Stimulated activated naive CD8-positive, alpha-beta T cell treated with anti-CD3 and anti-CD28 coated beads, Interleukin-15, Interleukin-2, amounts not matched to agents 100 U/mL and 50 U/mL, for 24 hours (primary cell): ENCODE measurements around the gene PROS1.
"Not testable (repeated sequence)": the region's sequence is repeated elsewhere in the genome, so short reads cannot be mapped to it uniquely, and the experiment has no call there.

Experiments used
- ATAC-seq: fragments of 150-1000 bp; cut with Tn5 transposase; one replicate; pipeline ENCODE4 v1.10.0; 2021
- DNase-seq: peaks from one replicate; pipeline ENCODE4 v3.0.0; 2021

PROS1 gene

GRCh38 chr3:93969443-93969842, 4.3 kb downstream of the PROS1 start:
- no peak for DNase-seq
- no peak for ATAC-seq

GRCh38 chr3:93965106-93965505, 8.6 kb downstream of the PROS1 start:
- DNase-seq, ATAC-seq: not testable (repeated sequence)

GRCh38 chr3:93962798-93963197, 10.9 kb downstream of the PROS1 start:
- no peak for DNase-seq
- no peak for ATAC-seq

GRCh38 chr3:93961489-93961888, 12.2 kb downstream of the PROS1 start:
- ATAC-seq (no peak), DNase-seq (no peak)

GRCh38 chr3:93961026-93961425, 12.7 kb downstream of the PROS1 start:
- ATAC-seq (no peak), DNase-seq (no peak)

- not testable (repeated sequence) for DNase-seq, ATAC-seq
Observed at GRCh38 chr3:93949958-93950357, 23.7 kb downstream of the PROS1 start.

GRCh38 chr3:93937485-93937884, 36.2 kb downstream of the PROS1 start:
- not testable (repeated sequence) for ATAC-seq, DNase-seq

DNA sequence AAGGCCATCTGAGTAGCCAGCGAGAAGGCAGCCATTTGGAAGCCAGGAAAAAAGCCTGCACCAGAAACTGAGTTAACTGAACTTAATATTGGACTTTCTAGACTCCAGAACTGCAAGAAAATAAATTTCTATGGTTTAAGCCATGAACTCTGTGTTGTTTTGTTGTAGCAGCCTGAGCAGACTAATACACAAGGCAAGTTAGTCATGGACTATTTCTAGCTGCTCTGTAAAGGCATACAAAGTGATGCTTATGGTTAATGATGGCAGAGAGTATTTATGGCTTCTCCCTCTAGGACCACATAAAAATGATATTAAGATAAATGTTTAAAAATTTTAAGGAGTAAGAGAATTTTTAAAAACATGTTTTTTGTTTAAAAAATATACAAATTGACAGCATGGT, 37.1 kb downstream of the PROS1 start:
- DNase-seq: no peak
- ATAC-seq: no peak

DNA sequence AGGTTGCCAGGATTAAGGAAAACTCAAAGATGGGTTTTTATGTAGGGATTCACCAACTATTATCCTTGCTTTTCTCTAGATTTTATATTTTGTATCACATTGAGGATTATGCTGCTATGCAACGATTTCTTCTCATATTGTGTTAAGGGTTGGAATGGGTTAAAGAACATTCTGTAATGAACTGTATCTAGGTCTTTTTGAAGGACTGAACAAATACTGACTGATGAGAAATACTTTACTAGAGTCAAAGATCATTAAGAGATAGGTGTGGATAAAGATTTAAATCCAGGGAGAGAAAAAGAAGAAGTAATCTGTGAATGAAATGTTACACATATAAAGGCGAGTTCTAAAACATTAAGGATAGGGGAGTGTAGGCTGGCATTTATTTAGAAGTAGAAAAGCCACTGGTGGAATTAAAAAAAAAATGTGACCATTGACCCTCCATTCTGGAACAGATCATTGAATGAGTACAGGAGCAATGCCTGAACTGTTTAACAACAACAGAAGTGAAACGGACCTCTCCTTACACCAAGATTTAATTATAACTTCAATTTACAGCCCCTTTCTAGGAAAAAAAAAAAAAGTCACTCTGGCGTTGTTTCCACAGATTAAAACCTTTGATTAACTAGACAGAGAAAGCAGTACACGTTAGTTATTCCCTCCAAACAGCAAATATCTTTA, 39.2 kb downstream of the PROS1 start:
- DNase-seq: no peak
- ATAC-seq: no peak

- DNase-seq: no peak
- ATAC-seq: no peak
Observed at GRCh38 chr3:93931597-93932229, 42.0 kb downstream of the PROS1 start.

DNA sequence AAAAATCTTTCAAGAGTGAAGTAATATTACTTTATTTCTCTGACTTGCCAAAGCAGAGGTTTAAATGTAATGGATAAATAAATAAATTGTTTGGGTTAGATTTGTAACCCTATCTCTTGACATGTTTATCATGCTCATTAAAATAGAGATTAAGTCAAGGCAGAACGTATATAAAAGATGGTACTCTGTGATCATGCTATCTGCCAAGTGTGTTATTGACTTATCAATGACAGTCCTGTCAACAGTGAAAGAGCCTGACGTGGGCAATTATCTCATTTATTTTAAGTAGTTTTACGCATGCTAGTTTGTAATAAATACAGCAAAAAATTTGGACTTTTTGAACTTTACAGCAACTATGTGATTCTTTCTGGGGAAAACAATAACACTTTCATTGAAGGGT, 43.7 kb downstream of the PROS1 start:
- DNase-seq: no peak
- no peak for ATAC-seq

DNA sequence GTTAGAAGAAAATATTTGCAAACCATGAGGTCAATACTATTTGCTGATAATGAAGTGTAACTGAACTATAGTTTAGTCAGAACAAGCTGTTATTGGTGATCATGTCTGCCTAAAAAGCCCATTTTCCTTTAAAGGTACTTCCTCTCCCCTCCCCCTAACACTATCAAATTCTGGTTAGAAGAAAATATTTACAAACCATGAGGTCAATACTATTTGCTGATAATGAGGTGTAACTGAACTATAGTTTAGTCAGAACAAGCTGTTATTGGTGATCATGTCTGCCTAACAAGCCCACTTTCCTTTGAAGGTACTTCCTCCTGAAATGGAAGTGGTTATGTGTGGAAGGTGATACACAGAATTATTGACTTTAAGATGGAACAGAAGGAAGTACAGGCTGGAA, 46.9 kb downstream of the PROS1 start:
- no peak for ATAC-seq
- no peak for DNase-seq

DNA sequence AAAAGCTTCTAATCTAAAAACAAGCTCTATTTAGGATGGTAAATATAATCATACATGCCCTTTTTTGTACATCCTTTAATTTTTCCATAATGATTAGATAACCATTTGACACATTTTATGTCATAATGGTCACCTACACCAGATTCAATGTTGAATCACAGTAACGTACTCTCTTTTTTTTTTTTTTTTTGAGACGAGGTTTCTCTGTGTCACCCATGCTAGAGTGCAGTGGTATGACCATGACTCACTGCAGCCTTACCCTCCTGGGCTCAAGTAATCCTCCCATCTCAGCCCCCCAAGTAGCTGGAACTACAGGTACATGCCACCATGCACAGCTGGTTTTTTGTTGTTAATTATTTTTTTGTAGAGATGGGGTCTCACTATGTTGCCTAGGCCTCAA, 49.2 kb downstream of the PROS1 start:
- ATAC-seq (no peak), DNase-seq (no peak)

DNA sequence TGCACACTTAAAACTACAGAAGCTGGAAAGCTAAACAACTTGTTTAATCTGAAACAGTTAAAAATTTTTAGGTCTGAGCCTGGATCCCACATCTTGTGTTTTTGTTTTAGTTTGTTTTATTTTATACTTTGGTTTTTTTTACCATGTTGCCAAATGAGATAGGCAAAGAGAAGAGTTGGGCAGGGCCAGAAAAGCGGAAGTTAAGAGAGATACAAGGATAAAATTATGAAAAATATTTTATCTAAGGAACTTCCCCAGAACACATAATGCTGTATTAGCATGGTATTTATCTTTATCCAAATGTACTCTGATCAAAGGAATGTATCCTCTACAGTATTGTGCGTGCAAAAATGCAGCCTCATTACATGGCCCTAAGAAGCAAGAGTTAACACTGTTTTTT, 50.7 kb downstream of the PROS1 start:
- DNase-seq: no peak
- ATAC-seq: no peak

- DNase-seq, ATAC-seq: not testable (repeated sequence)
Observed at GRCh38 chr3:93917546-93918029, 56.1 kb downstream of the PROS1 start.

DNA sequence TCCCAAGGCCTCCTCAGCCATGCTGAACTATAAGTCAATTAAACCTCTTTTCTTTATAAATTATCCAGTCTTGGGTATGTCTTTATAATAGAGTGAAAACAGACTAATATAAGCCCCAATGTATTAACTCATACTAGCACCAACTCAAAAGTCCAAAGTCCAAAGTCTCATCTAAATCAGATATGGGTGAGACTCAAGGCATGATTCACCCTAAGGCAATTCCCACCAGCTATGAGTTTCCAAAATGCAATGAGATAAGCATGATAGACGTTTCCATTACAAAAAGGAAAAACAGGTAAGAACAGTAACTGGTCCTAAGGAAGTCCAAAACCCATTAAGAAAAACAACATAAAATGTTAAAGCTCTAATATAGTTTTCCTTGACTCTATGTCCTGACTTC, 60.1 kb downstream of the PROS1 start:
- ATAC-seq, DNase-seq: not testable (repeated sequence)

- ATAC-seq: no peak
- DNase-seq: no peak
Observed at GRCh38 chr3:93911206-93911605, 62.5 kb downstream of the PROS1 start.

GRCh38 chr3:93910097-93910496, 63.6 kb downstream of the PROS1 start:
- DNase-seq: no peak
- ATAC-seq: no peak

DNA sequence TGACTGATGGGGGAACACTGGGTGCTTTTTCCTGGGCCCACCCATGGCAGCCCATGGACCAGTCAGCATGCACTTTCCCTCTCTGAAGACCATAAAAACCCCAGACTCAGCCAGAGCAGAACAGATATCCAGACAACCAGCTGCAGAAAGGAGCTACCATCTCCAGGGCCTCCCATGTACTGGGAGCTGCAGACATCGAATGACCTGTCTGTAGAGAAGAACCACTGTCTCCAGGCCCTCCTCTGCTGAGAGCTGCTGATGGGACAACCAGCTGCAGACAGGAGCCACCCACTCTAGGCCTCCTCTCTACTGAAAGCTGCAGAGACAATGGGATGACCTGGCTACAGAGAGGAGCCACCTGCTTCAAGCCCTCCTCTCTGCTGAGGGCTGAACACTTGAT, 66.6 kb downstream of the PROS1 start:
- DNase-seq: no peak
- no peak for ATAC-seq

DNA sequence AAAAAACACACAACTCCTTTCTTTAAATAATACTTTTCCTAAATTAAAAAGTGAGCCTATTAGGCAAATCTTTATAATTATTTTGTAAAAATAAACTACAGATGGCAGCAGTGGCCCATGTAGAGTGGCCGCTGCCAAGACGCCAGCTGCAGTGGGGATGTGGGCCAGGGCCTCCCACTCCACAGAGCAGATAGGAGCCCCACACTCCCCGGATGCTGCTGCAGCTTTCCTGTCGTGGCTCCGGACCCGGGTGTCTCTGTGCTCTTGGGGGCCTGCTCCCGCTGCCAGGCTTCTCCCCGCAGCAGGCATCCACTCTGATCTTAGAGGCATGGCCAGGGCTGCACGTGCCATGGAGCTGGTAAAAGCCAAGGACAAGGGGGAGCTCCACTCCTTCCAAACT, 67.5 kb downstream of the PROS1 start:
- ATAC-seq (no peak), DNase-seq (no peak)

DNA sequence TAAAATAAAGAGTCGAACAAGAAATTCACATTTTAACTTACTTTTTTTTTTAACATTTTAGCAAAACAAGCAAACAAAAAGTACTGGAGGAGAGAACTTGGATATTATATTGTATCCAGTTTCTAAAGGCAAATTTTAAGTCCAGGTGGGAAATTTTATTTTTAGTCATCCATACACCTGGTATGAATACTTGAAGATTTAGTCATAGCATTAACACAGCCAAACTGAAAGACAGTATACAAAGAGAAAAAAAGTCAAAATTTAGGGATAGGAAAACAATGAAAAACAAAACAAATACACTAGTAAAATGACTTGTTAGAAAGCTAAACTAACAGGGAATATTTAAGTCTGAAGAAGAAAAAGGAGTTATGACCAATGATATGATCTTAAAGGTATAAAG, 69.1 kb downstream of the PROS1 start:
- ATAC-seq (no peak), DNase-seq (no peak)

GRCh38 chr3:93878250-93879017, 95.3 kb downstream of the PROS1 start:
- not testable (repeated sequence) for DNase-seq, ATAC-seq

DNA sequence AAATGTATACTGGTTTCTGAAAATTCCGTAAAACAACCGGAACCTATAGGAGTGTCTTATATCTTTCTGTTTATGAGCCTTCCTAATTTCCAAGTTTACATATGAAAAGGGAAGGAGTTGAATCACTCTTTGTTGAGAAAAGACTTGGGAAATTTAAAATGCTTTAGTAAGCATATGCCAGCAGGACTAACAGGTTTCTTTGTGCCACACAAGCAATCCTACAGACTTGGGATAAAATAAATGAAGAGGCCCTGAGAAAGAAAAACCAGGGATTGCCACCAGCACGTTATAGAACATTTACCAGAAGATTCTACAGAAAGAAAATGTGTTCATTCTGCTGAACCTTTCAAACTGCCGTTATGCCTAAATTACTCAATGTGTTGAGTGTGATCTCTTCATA, 96.3 kb downstream of the PROS1 start:
- not testable (repeated sequence) for ATAC-seq, DNase-seq
